Neural cell (in vitro differentiated cells): Measurements from ENCODE around the gene HLA-DQA1. TPM values are rescaled to one million over a fixed set of nuclear protein-coding genes. Genes with fewer than 3 reads are reported as not detected.

Source experiments
- H2AFZ ChIP-seq: fragments of 200-600, 300-800 bp; sonication (generic), shearing (Covaris generic); 2 replicates; pipeline ENCODE4 v1.6.0; 2014; ENCODE audit warnings: low read depth, mild to moderate bottlenecking, antibody characterized with exemption, low read length, moderate library complexity
- H3F3A ChIP-seq: fragments of 200-600 bp; shearing (Covaris generic); 2 replicates; pipeline ENCODE4 v1.6.1; 2016; ENCODE audit warnings: mild to moderate bottlenecking, moderate library complexity, mixed read lengths, antibody characterized with exemption, low read length; ENCODE audit not compliant: insufficient read depth, poor library complexity, severe bottlenecking
- H3K27ac ChIP-seq: fragments of 200-600, 300-800 bp; sonication (generic), shearing (Covaris generic); 2 replicates; pipeline ENCODE4 v1.5.1; 2014; ENCODE audit warnings: mild to moderate bottlenecking, low read length, moderate library complexity
- H3K27me3 ChIP-seq: fragments of 300-800, 200-600 bp; sonication (generic), shearing (Covaris generic); 2 replicates; pipeline ENCODE4 v1.6.0; 2014; ENCODE audit warnings: mild to moderate bottlenecking, low read depth, low read length, moderate library complexity; ENCODE audit not compliant: insufficient read depth
- H3K36me3 ChIP-seq: fragments of 300-800, 200-600 bp; sonication (generic), shearing (Covaris generic); 2 replicates; pipeline ENCODE4 v1.5.1; 2014; ENCODE audit warnings: mild to moderate bottlenecking, antibody characterized with exemption, low read length, moderate library complexity; ENCODE audit not compliant: insufficient read depth
- H3K4me2 ChIP-seq: fragments of 300-800, 200-600 bp; sonication (generic), shearing (Covaris generic); 2 replicates; pipeline ENCODE4 v1.6.0; 2014; ENCODE audit warnings: mild to moderate bottlenecking, low read length
- H3K4me3 ChIP-seq: fragments of 300-800, 200-600 bp; sonication (generic), shearing (Covaris generic); 2 replicates; pipeline ENCODE4 v1.5.1; 2014; ENCODE audit warnings: mild to moderate bottlenecking, low read length, moderate library complexity
- H3K79me2 ChIP-seq: fragments of 200-600 bp; shearing (Covaris generic); replicated peaks from 2 replicates; pipeline ENCODE4 v1.6.0; 2014; ENCODE audit warnings: mild to moderate bottlenecking, low read length, moderate library complexity; ENCODE audit not compliant: insufficient read depth
- H3K9ac ChIP-seq: fragments of 300-800, 200-600 bp; sonication (generic), shearing (Covaris generic); 2 replicates; pipeline ENCODE4 v1.6.1; 2016; ENCODE audit warnings: mild to moderate bottlenecking, low read length, mixed read lengths
- H3K9me2 ChIP-seq: fragments of 200-600 bp; shearing (Covaris generic); 2 replicates; pipeline ENCODE4 v1.6.1; 2016; ENCODE audit warnings: mild to moderate bottlenecking, low read length, mixed read lengths; ENCODE audit not compliant: insufficient read depth
- H3K9me3 ChIP-seq: fragments of 200-600, 300-800 bp; sonication (generic), shearing (Covaris generic); 2 replicates; pipeline ENCODE4 v1.6.1; 2016; ENCODE audit warnings: mild to moderate bottlenecking, mixed run types, low read length, moderate library complexity, mixed read lengths
- H4K20me1 ChIP-seq: fragments of 200-600 bp; shearing (Covaris generic); 2 replicates; pipeline ENCODE4 v1.6.1; 2016; ENCODE audit warnings: mild to moderate bottlenecking, mixed run types; ENCODE audit not compliant: insufficient read depth
- EP300 ChIP-seq: fragments of 450-650 bp; conservative IDR thresholded peaks from 2 replicates; pipeline ENCODE4 v1.6.1; 2014; ENCODE audit warnings: antibody characterized with exemption, mild to moderate bottlenecking, moderate library complexity; ENCODE audit not compliant: poor library complexity, severe bottlenecking
- EZH2 ChIP-seq: fragments of 200-600, 300-800 bp; shearing (Covaris generic), sonication (generic); IDR thresholded peaks from 2 replicates; pipeline ENCODE4 v1.6.1; 2014; ENCODE audit warnings: antibody characterized with exemption, low read length, borderline replicate concordance, mild to moderate bottlenecking; ENCODE audit not compliant: insufficient read depth, poor library complexity, severe bottlenecking
- MXI1 ChIP-seq: fragments of 450-650 bp; conservative IDR thresholded peaks from 2 replicates; pipeline ENCODE4 v1.6.1; 2014; ENCODE audit warnings: antibody characterized with exemption, mild to moderate bottlenecking; ENCODE audit not compliant: poor library complexity, severe bottlenecking
- POLR2AphosphoS5 ChIP-seq: IDR thresholded peaks from 2 replicates; pipeline ENCODE4 v1.6.1; 2012
- RAD21 ChIP-seq: fragments of 450-650 bp; conservative IDR thresholded peaks from 2 replicates; pipeline ENCODE4 v1.6.1; 2014; ENCODE audit warnings: antibody characterized with exemption, mild to moderate bottlenecking, moderate library complexity
- REST ChIP-seq: IDR thresholded peaks from 2 replicates; pipeline ENCODE4 v1.6.1; 2012; ENCODE audit warnings: borderline replicate concordance
- SMC3 ChIP-seq: fragments of 450-650 bp; conservative IDR thresholded peaks from 2 replicates; pipeline ENCODE4 v1.6.1; 2014; ENCODE audit warnings: antibody characterized with exemption, mild to moderate bottlenecking, moderate library complexity; ENCODE audit not compliant: poor library complexity
- TAF1 ChIP-seq: IDR thresholded peaks from 2 replicates; pipeline ENCODE4 v1.6.1; 2012; ENCODE audit warnings: low read depth
- polyA plus RNA-seq: library from polyadenylated mRNA; depleted of rRNA; stranded (reverse); fragments of >200 nt; gene quantifications from 2 replicates; pipeline ENCODE4 v1.2.3, GENCODE V29; 2014
- TF ChIP-seq, protein P1 (sequence below): fragments of 450-650 bp; IDR thresholded peaks from 2 replicates; pipeline ENCODE4 v1.5.1; 2014; ENCODE audit warnings: antibody characterized with exemption, mild to moderate bottlenecking, moderate library complexity; ENCODE audit not compliant: poor library complexity, severe bottlenecking

HLA-DQA1 gene
- polyA plus RNA-seq, 1 donor from 2014 or later, result not detected

DNA sequence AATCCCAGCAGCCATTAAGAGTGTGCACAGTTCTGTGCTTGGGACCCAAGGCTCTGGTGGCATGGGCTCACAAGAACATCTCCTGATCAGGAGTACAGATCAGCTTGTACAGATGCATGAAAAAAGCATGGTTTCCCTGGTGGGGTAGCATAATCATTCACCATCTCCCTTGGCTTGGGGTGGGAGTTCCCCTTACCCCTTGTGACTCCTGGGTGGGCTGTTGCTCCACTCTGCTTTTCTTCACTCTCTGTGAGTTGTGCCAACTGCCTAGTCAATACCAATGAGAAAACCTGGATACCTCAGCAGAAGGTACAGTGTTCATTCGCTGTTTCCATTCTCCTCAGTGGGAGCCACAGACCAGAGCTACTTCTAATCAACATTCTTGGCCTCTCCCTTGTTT lies 42.8 kb downstream of the HLA-DQA1 start:
- Histone ChIP-seq H3K27me3 (no peaks in the 10 kb centered on the region), H3F3A (no peaks in the 10 kb centered on the region), H3K9me2 (no peaks in the 10 kb centered on the region), H3K79me2 (no peaks in the 10 kb centered on the region), H2AFZ (no peak overlapping the region), H3K4me3 (no peak overlapping the region), H3K4me2 (no peak overlapping the region), H4K20me1 (no peaks in the 10 kb centered on the region), H3K27ac (no peak overlapping the region), H3K9me3 (no peaks in the 10 kb centered on the region), H3K36me3 (no peaks in the 10 kb centered on the region), H3K9ac (no peak overlapping the region)
- TF ChIP-seq EZH2, result no peak
- no peak for TF ChIP-seq TAF1
- no peak for TF ChIP-seq POLR2AphosphoS5
- TF ChIP-seq EP300, result no peak
- TF ChIP-seq, protein P1, sequence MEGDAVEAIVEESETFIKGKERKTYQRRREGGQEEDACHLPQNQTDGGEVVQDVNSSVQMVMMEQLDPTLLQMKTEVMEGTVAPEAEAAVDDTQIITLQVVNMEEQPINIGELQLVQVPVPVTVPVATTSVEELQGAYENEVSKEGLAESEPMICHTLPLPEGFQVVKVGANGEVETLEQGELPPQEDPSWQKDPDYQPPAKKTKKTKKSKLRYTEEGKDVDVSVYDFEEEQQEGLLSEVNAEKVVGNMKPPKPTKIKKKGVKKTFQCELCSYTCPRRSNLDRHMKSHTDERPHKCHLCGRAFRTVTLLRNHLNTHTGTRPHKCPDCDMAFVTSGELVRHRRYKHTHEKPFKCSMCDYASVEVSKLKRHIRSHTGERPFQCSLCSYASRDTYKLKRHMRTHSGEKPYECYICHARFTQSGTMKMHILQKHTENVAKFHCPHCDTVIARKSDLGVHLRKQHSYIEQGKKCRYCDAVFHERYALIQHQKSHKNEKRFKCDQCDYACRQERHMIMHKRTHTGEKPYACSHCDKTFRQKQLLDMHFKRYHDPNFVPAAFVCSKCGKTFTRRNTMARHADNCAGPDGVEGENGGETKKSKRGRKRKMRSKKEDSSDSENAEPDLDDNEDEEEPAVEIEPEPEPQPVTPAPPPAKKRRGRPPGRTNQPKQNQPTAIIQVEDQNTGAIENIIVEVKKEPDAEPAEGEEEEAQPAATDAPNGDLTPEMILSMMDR, result no peak
- TF ChIP-seq REST, result no peak
- no peak for TF ChIP-seq RAD21
- no peak for TF ChIP-seq MXI1
- TF ChIP-seq SMC3, result no peak

DNA sequence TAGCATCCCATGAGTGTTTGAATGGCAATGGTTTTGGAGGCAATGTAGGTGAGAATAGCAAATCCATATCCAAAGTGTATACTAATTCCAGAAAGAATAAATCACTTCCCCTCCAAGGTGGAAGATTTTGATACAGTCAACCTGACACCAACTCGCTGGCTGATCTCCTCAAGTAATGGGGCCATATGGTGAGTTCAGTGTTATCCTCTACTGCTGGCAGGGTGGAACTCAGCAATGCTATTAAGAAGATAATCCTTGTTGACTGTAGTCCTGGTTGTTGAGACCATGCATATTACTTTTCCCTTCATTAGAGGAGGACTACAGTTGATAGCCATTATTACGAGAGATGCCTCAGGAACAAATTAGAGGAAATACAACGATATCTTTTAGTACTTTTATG lies 47.0 kb downstream of the HLA-DQA1 start:
- no peak overlapping the region for H3K9ac ChIP-seq
- H3K9me3 ChIP-seq, result no peaks in the 10 kb centered on the region
- H3K27me3 ChIP-seq, result no peaks in the 10 kb centered on the region
- no peak overlapping the region for H3K4me2 ChIP-seq
- no peak for TF ChIP-seq RAD21
- H2AFZ ChIP-seq, result no peak overlapping the region
- H3K4me3 ChIP-seq, result no peak overlapping the region
- no peaks in the 10 kb centered on the region for H3F3A ChIP-seq
- no peak overlapping the region for H3K27ac ChIP-seq
- no peaks in the 10 kb centered on the region for H4K20me1 ChIP-seq
- no peaks in the 10 kb centered on the region for H3K79me2 ChIP-seq
- H3K36me3 ChIP-seq, result no peaks in the 10 kb centered on the region
- no peaks in the 10 kb centered on the region for H3K9me2 ChIP-seq

GRCh38 chr6:32685603-32686002 lies 48.4 kb downstream of the HLA-DQA1 start:
- H3K4me2 ChIP-seq, result no peak overlapping the region

More at GRCh38 chr6:32685603-32686002, 48.4 kb downstream of the HLA-DQA1 start:
- no peaks in the 10 kb centered on the region for H3K9me2 ChIP-seq
- no peaks in the 10 kb centered on the region for H3K79me2 ChIP-seq
- no peaks in the 10 kb centered on the region for H3K36me3 ChIP-seq
- H3K27me3 ChIP-seq, result no peaks in the 10 kb centered on the region
- no peaks in the 10 kb centered on the region for H3F3A ChIP-seq
- H4K20me1 ChIP-seq, result no peaks in the 10 kb centered on the region
- no peak overlapping the region for H3K4me3 ChIP-seq
- no peaks in the 10 kb centered on the region for H3K9me3 ChIP-seq
- H3K27ac ChIP-seq, result no peak overlapping the region
- no peak overlapping the region for H2AFZ ChIP-seq
- H3K9ac ChIP-seq, result no peak overlapping the region
- TF ChIP-seq REST (no peak), SMC3 (no peak), POLR2AphosphoS5 (no peak), EP300 (no peak), MXI1 (no peak), RAD21 (no peak)
